ENCODE data around the gene CFAP99. TPM values are rescaled to one million over a fixed set of nuclear protein-coding genes. Genes with fewer than 3 reads are reported as not detected.

The CFAP99 gene
- total RNA-seq (2022; extraction: Qiagen RNA extraction): 0.05 to 0.16 TPM (median 0.08 TPM) in 3 of 5 replicates, not detected in the others

GRCh38 chr4:2418650-2419571, at the start of gene CFAP99:
TSS of gene CFAP99 (plus strand) at chr4:2418955.

GRCh38 chr4:2417765-2418649, 748 bp upstream of the CFAP99 start, which contains the start of gene ZFYVE28:
TSS of gene ZFYVE28 (minus strand) at chr4:2418645. CDS start at chr4:2418323, 322 bp downstream.

GRCh38 chr4:2468456-2469191, 49.9 kb downstream of the CFAP99 start, which contains the start of gene RNF4:
TSS of gene RNF4 (plus strand) at chr4:2469106. CDS start at chr4:2490494, 21,388 bp downstream.

Other genes starting within 250 kb of the CFAP99 start
- 6.4 to 8.2 TPM (median 8.0 TPM) in 5 replicates for gene HAUS3, start 176.8 kb upstream of the CFAP99 start, total RNA-seq (2022; extraction: Qiagen RNA extraction)
- 0.44 to 0.80 TPM (median 0.57 TPM) in 5 replicates for gene POLN, start 176.8 kb upstream of the CFAP99 start, total RNA-seq (2022; extraction: Qiagen RNA extraction)
- 17.3 to 22.8 TPM (median 22.4 TPM) in 5 replicates for gene MXD4, start 156.8 kb upstream of the CFAP99 start, total RNA-seq (2022; extraction: Qiagen RNA extraction)
- 1.8 to 2.7 TPM (median 2.6 TPM) in 5 replicates for gene ZFYVE28, start 310 bp upstream of the CFAP99 start, total RNA-seq (2022; extraction: Qiagen RNA extraction)
- gene RNF4, start 50.2 kb downstream of the CFAP99 start, total RNA-seq (2022; extraction: Qiagen RNA extraction): 59.0 to 95.3 TPM (median 60.5 TPM) in 5 replicates
- 8.2 to 9.3 TPM (median 8.4 TPM) in 5 replicates for gene FAM193A, start 117.7 kb downstream of the CFAP99 start, total RNA-seq (2022; extraction: Qiagen RNA extraction)

Measured in A549 treated with AZD2906 at 1 μM for 4 hours (cell line).